ENCODE data around the gene TTYH3.
"Not testable (repeated sequence)": the region's sequence is repeated elsewhere in the genome, so short reads cannot be mapped to it uniquely, and the experiment has no call there.

GRCh38 chr7:2676576-2676975 lies 44.8 kb downstream of the TTYH3 start:
- TF ChIP-seq, protein P1, sequence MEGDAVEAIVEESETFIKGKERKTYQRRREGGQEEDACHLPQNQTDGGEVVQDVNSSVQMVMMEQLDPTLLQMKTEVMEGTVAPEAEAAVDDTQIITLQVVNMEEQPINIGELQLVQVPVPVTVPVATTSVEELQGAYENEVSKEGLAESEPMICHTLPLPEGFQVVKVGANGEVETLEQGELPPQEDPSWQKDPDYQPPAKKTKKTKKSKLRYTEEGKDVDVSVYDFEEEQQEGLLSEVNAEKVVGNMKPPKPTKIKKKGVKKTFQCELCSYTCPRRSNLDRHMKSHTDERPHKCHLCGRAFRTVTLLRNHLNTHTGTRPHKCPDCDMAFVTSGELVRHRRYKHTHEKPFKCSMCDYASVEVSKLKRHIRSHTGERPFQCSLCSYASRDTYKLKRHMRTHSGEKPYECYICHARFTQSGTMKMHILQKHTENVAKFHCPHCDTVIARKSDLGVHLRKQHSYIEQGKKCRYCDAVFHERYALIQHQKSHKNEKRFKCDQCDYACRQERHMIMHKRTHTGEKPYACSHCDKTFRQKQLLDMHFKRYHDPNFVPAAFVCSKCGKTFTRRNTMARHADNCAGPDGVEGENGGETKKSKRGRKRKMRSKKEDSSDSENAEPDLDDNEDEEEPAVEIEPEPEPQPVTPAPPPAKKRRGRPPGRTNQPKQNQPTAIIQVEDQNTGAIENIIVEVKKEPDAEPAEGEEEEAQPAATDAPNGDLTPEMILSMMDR (IDR thresholded peaks at IDR 0.05), result not testable (repeated sequence)
- not testable (repeated sequence) for TF ChIP-seq POLR2A (IDR thresholded peaks at IDR 0.05)
